GM23248 (cell line): ENCODE measurements around the gene DST.

Source experiments
- EZH2 ChIP-seq: fragments of 200-600 bp; sonication (generic); IDR thresholded peaks from 2 replicates; pipeline ENCODE4 v1.6.1; 2018; ENCODE audit warnings: antibody characterized with exemption, mild to moderate bottlenecking; ENCODE audit not compliant: insufficient read depth, poor library complexity, severe bottlenecking
- EZH2phosphoT487 ChIP-seq: fragments of 200-600 bp; sonication (generic); IDR thresholded peaks from 2 replicates; pipeline ENCODE4 v1.6.1; 2018; ENCODE audit warnings: antibody characterized with exemption, moderate library complexity, mild to moderate bottlenecking, low read depth; ENCODE audit not compliant: insufficient read depth

- no peak for TF ChIP-seq EZH2phosphoT487
- TF ChIP-seq EZH2 = no peak
These were observed 114.3 kb downstream of the DST start for GRCh38 chr6:56528412-56528841.
